M059J (cell line): ENCODE results near the gene SLC1A6. TPM values are rescaled to one million over a fixed set of nuclear protein-coding genes. Genes with fewer than 3 reads are reported as not detected.
A peak's percentile ranks its signal among the peaks of the same experiment; 100 is the strongest.
"Not testable (repeated sequence)": the region's sequence is repeated elsewhere in the genome, so short reads cannot be mapped to it uniquely, and the experiment has no call there.

Experiments used
- DNase-seq: peaks from one replicate; pipeline ENCODE4 v3.0.0-alpha.2; 2012; ENCODE audit warnings: low read depth
- total RNA-seq: library from RNA; depleted of rRNA; stranded (reverse); fragments of >200 nt; shearing (Covaris generic); gene quantifications from 2 replicates; pipeline ENCODE4 v1.2.3, GENCODE V29; 2014; rRNA removed

The SLC1A6 gene
- not detected in 2 replicates for total RNA-seq

GRCh38 chr19:14979476-14980255, at the start of gene SLC1A6:
SLC1A6 (minus strand) TSS chr19:14979864; CDS start chr19:14972910, 6,954 bp downstream.
- no peak for DNase-seq

GRCh38 chr19:15028490-15028889, 48.8 kb upstream of the SLC1A6 start:
- DNase-seq, result no peak

GRCh38 chr19:15025217-15025616, 45.6 kb upstream of the SLC1A6 start:
- DNase-seq, result peak; percentile 13

GRCh38 chr19:15022752-15023151, 43.1 kb upstream of the SLC1A6 start:
- DNase-seq, result no peak

GRCh38 chr19:15021286-15022007, 41.8 kb upstream of the SLC1A6 start:
- no peak for DNase-seq

GRCh38 chr19:15018836-15019235, 39.2 kb upstream of the SLC1A6 start:
- DNase-seq, result not testable (repeated sequence)

GRCh38 chr19:15015946-15016542, 36.4 kb upstream of the SLC1A6 start:
- peak; percentile 22 for DNase-seq

GRCh38 chr19:15014579-15014978, 34.9 kb upstream of the SLC1A6 start:
- DNase-seq, result no peak

- DNase-seq, result no peak
Measured at GRCh38 chr19:15010501-15011300, 31.0 kb upstream of the SLC1A6 start.

GRCh38 chr19:15008308-15008707, 28.6 kb upstream of the SLC1A6 start:
- DNase-seq, result no peak

- no peak for DNase-seq
Measured at GRCh38 chr19:14997981-14998380, 18.3 kb upstream of the SLC1A6 start.

- no peak for DNase-seq
Measured at GRCh38 chr19:14992780-14993179, 13.1 kb upstream of the SLC1A6 start.

- DNase-seq, result no peak
Measured at GRCh38 chr19:14985133-14985532, 5.5 kb upstream of the SLC1A6 start.

GRCh38 chr19:14978161-14978776, 1.4 kb downstream of the SLC1A6 start:
- no peak for DNase-seq

GRCh38 chr19:14977128-14977527, 2.5 kb downstream of the SLC1A6 start:
- DNase-seq, result no peak

GRCh38 chr19:14974488-14974887, 5.2 kb downstream of the SLC1A6 start:
- DNase-seq, result no peak

GRCh38 chr19:14972676-14973075, 7.0 kb downstream of the SLC1A6 start:
- DNase-seq, result no peak

- DNase-seq, result no peak
Measured at GRCh38 chr19:14971474-14971873, 8.2 kb downstream of the SLC1A6 start.

- DNase-seq, result no peak
Measured at GRCh38 chr19:14968247-14968646, 11.4 kb downstream of the SLC1A6 start.

- no peak for DNase-seq
Measured at GRCh38 chr19:14961956-14962685, 17.5 kb downstream of the SLC1A6 start.

- DNase-seq, result no peak
Measured at GRCh38 chr19:14959263-14959662, 20.4 kb downstream of the SLC1A6 start.
